Endothelial cell of umbilical vein (primary cell): ENCODE results near the gene WRNIP1. TPM values are rescaled to one million over a fixed set of nuclear protein-coding genes. Genes with fewer than 3 reads are reported as not detected.

Experiments used
- BruUV-seq: library from RNA; stranded (reverse); fragments of 400-500 nt; replicated peaks from 2 replicates; lab custom pipeline; 2021; lab: Mats Ljungman, UMichigan
- CTCF ChIA-PET: fragments of 300-600, 350-600 bp; sonication (Branson Sonifier 250); formaldehyde crosslinking; loops from one replicate; lab custom pipeline; 2021; ENCODE audit warnings: antibody characterized with exemption, inconsistent platforms; lab: Charles Lee
- POLR2A ChIA-PET: fragments of 300-600, 350-600 bp; sonication (Branson Sonifier 250); formaldehyde crosslinking; loops from one replicate; lab custom pipeline; 2021; ENCODE audit warnings: antibody characterized with exemption, inconsistent platforms; lab: Charles Lee
- DNase-seq: peaks from one replicate; pipeline ENCODE4 v3.0.0-alpha.2; 2011; ENCODE audit warnings: low read depth, low spot score
- FAIRE-seq: peaks from 2 replicates; lab custom pipeline; 2011; peaks lifted over from hg19 to GRCh38; lab: Jason Lieb, UNC
- H2AFZ ChIP-seq: 2 replicates; pipeline ENCODE4 v1.6.0; 2012; ENCODE audit warnings: low read depth, low read length, control low read depth, inconsistent platforms
- H3K27ac ChIP-seq: 2 replicates; pipeline ENCODE4 v1.5.1; 2011; ENCODE audit warnings: low read depth, mild to moderate bottlenecking, control low read depth, low read length, moderate library complexity; ENCODE audit not compliant: insufficient read depth
- H3K27me3 ChIP-seq, 2 experiments: 2 replicates each; pipeline versions ENCODE4 v1.6.0 to v1.6.1; 2011; ENCODE audit warnings: low read length in 2 of 2, mixed read lengths in 1 of 2; ENCODE audit not compliant: control insufficient read depth in 2 of 2, insufficient read depth in 2 of 2
- H3K36me3 ChIP-seq, 2 experiments: 2 replicates in 1 of 2; 3 replicates in 1 of 2; pipeline ENCODE4 v1.5.1; 2011; ENCODE audit warnings: low read length in 2 of 2, mild to moderate bottlenecking in 1 of 2, moderate library complexity in 1 of 2; ENCODE audit not compliant: control insufficient read depth in 2 of 2, insufficient read depth in 2 of 2; ENCODE audit errors: extremely low read depth in 1 of 2
- H3K4me1 ChIP-seq: 3 replicates; pipeline ENCODE4 v1.5.1; 2011; ENCODE audit warnings: mild to moderate bottlenecking, low read length; ENCODE audit not compliant: control insufficient read depth, insufficient read depth; ENCODE audit errors: extremely low read depth
- H3K4me2 ChIP-seq: 2 replicates; pipeline ENCODE4 v1.6.1; 2011; ENCODE audit warnings: low read length, control low read depth, mixed read lengths; ENCODE audit not compliant: insufficient read depth
- H3K4me3 ChIP-seq, 3 experiments: fragments of 200-600 bp in 1 of 3; sonication (generic), shearing (Covaris generic) in 1 of 3; replicated peaks in 1 of 3; 2 replicates each; pipeline ENCODE4 v1.5.1; 2011 to 2016; ENCODE audit warnings: control low read depth in 3 of 3, low read length in 3 of 3, mild to moderate bottlenecking in 2 of 3, inconsistent platforms in 1 of 3, low read depth in 1 of 3, moderate library complexity in 1 of 3; ENCODE audit not compliant: insufficient read depth in 1 of 3
- H3K79me2 ChIP-seq: 2 replicates; pipeline ENCODE4 v1.6.0; 2012; ENCODE audit warnings: low read length, inconsistent platforms; ENCODE audit not compliant: control insufficient read depth, insufficient read depth
- H3K9ac ChIP-seq: replicated peaks from 2 replicates; pipeline ENCODE3; 2011; ENCODE audit warnings: low read length, control low read depth; ENCODE audit not compliant: insufficient read depth; ENCODE audit errors: extremely low read depth
- H3K9me1 ChIP-seq: replicated peaks from 3 replicates; pipeline ENCODE4 v1.6.0; 2011; ENCODE audit warnings: mild to moderate bottlenecking, low read length; ENCODE audit not compliant: control insufficient read depth, insufficient read depth; ENCODE audit errors: extremely low read depth
- H3K9me3 ChIP-seq: replicated peaks from 2 replicates; pipeline ENCODE4 v1.5.1; 2012; ENCODE audit warnings: low read length, inconsistent platforms; ENCODE audit not compliant: control insufficient read depth, insufficient read depth
- H4K20me1 ChIP-seq: replicated peaks from 2 replicates; pipeline ENCODE3; 2011; ENCODE audit warnings: mild to moderate bottlenecking, low read length; ENCODE audit not compliant: control insufficient read depth, insufficient read depth; ENCODE audit errors: extremely low read depth
- EZH2 ChIP-seq: IDR thresholded peaks from 2 replicates; pipeline ENCODE4 v1.6.1; 2012; ENCODE audit warnings: borderline replicate concordance, low read depth, mild to moderate bottlenecking, moderate library complexity, low read length, inconsistent platforms; ENCODE audit not compliant: severe bottlenecking
- FOS ChIP-seq: IDR thresholded peaks from 2 replicates; pipeline ENCODE4 v1.6.1; 2011; ENCODE audit warnings: mild to moderate bottlenecking, low read length, moderate library complexity, borderline replicate concordance; ENCODE audit not compliant: insufficient read depth
- GATA2 ChIP-seq: IDR thresholded peaks from 2 replicates; pipeline ENCODE4 v1.7.0; 2011; ENCODE audit warnings: low read depth, mild to moderate bottlenecking, moderate library complexity, mixed read lengths, low read length; ENCODE audit not compliant: insufficient read length, insufficient read depth
- JUN ChIP-seq: IDR thresholded peaks from 2 replicates; pipeline ENCODE4 v1.6.1; 2011; ENCODE audit warnings: borderline replicate concordance, low read depth; ENCODE audit not compliant: insufficient read length, insufficient read depth
- MYC ChIP-seq: IDR thresholded peaks from one replicate; pipeline ENCODE4 v1.6.1; 2011; ENCODE audit warnings: mild to moderate bottlenecking, low read depth, low read length
- POLR2A ChIP-seq: IDR thresholded peaks from 2 replicates; pipeline ENCODE4 v1.6.1; 2012; ENCODE audit warnings: low read depth, mild to moderate bottlenecking, control low read depth, low read length
- POLR2AphosphoS5 ChIP-seq: IDR thresholded peaks from 2 replicates; pipeline ENCODE4 v1.6.1; 2012; ENCODE audit warnings: low read depth, mild to moderate bottlenecking, control low read depth, low read length, moderate library complexity; ENCODE audit not compliant: insufficient read depth
- dilution Hi-C: fragments of 300-500 bp; cut with MboI; formaldehyde crosslinking; loops from one replicate; pipeline ENCODE4 v1.15.0; 2019; ENCODE audit warnings: low sequenced_read_pairs; ENCODE audit not compliant: extremely low pct_ligation_motif_present
- intact Hi-C: fragments of 100-400 bp; cut with micrococcal nuclease; formaldehyde crosslinking; loops from one replicate; pipeline ENCODE4 v1.10.0; 2022
- polyA plus RNA-seq, 4 experiments: library from polyadenylated mRNA; depleted of rRNA in 3 of 4; stranded (reverse) in 3 of 4; unstranded in 1 of 4; fragments of >200 nt; gene quantifications; 2 replicates each; pipeline versions ENCODE4 v1.2.1 to v1.2.3, GENCODE V29; 2011 to 2012; ENCODE audit warnings: missing spikeins in 1 of 4
- total RNA-seq: library from RNA; stranded (reverse); gene quantifications from 2 replicates; pipeline ENCODE4 v1.2.3, GENCODE V29; 2021
- TF ChIP-seq, protein P1 (sequence below), 2 donors: IDR thresholded peaks; 1 replicate in 1 of 2; 2 replicates in 1 of 2; pipeline ENCODE4 v1.5.1; 2011; ENCODE audit warnings: low read length in 2 of 2, mild to moderate bottlenecking in 2 of 2, moderate library complexity in 2 of 2, control low read depth in 1 of 2, inconsistent platforms in 1 of 2, low read depth in 1 of 2; ENCODE audit not compliant: insufficient read depth in 1 of 2; ENCODE audit errors: extremely low read depth in 1 of 2
- TF ChIP-seq, protein P2 (sequence below): IDR thresholded peaks from 2 replicates; pipeline ENCODE4 v1.6.1; 2011; ENCODE audit not compliant: insufficient read depth, insufficient read length

WRNIP1 gene
- total and polyA plus RNA-seq, 2 donors (not counting 3 experiments of a cell fraction or from before 2014, with no cell fraction given) = 50.1 to 68.9 TPM

DNA sequence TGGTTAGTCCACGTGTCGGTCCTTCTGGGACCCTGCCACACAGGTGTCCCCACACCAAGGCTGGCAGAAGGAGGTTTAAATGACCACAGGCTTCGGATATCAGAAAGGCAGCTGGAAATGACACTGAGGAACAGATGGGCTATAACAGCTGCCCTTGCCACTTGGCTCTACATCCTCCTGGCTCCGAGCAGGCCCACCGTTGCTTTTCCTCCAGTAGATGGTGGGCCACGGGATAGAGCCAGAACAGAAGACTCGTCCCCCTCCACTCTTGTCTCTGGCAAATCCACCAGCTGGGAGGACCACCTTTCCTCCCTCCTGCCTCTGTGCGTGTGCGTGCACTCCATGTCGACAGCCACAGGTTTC is 17.6 kb downstream of the WRNIP1 start:
- intact Hi-C loops = loop anchor here (1.0 kb wide), 1 partner anchor 16 kb away; no protein-coding TSS in a partner anchor
- H3K4me2 ChIP-seq = no peak overlapping the region
- peaks cover 23% of the 10 kb centered on the region for H3K4me1 ChIP-seq
- no peak overlapping the region for H2AFZ ChIP-seq
- CTCF ChIA-PET = interaction anchor here (0.5 to 2.8 kb wide), 11 partner anchors 8 to 506 kb away, joined by 3 to 54 read pairs (median 5); partner anchors contain the start of genes SERPINB1 and WRNIP1
- POLR2A ChIA-PET = interaction anchor here (1.8 to 2.5 kb wide), 2 partner anchors 14 to 18 kb away, joined by 8 to 12 read pairs; partner anchors contain the start of gene WRNIP1
- peak overlapping the region; percentile 8 for H3K27ac ChIP-seq
- no peaks in the 10 kb centered on the region for H4K20me1 ChIP-seq
- DNase-seq = no peak
- H3K79me2 ChIP-seq = peaks cover 38% of the 10 kb centered on the region
- dilution Hi-C loops = no loop called here
- BruUV-seq = no TSS peak
- H3K36me3 ChIP-seq = peaks cover 0 to 24% of the 10 kb centered on the region in 2 experiments
- no peak for FAIRE-seq
- no peak for TF ChIP-seq POLR2AphosphoS5
- no peak for TF ChIP-seq JUN
- no peak for TF ChIP-seq GATA2
- no peak for TF ChIP-seq MYC
- TF ChIP-seq EZH2 = no peak
- TF ChIP-seq, protein P1, sequence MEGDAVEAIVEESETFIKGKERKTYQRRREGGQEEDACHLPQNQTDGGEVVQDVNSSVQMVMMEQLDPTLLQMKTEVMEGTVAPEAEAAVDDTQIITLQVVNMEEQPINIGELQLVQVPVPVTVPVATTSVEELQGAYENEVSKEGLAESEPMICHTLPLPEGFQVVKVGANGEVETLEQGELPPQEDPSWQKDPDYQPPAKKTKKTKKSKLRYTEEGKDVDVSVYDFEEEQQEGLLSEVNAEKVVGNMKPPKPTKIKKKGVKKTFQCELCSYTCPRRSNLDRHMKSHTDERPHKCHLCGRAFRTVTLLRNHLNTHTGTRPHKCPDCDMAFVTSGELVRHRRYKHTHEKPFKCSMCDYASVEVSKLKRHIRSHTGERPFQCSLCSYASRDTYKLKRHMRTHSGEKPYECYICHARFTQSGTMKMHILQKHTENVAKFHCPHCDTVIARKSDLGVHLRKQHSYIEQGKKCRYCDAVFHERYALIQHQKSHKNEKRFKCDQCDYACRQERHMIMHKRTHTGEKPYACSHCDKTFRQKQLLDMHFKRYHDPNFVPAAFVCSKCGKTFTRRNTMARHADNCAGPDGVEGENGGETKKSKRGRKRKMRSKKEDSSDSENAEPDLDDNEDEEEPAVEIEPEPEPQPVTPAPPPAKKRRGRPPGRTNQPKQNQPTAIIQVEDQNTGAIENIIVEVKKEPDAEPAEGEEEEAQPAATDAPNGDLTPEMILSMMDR (IDR thresholded peaks at IDR 0.05; ENCODE audit: extremely low read depth in 1 of 2, insufficient read depth in 1 of 2, low read depth in 1 of 2, low read length in 2 of 2) = no peak
- no peak for TF ChIP-seq POLR2A
- TF ChIP-seq, protein P2, sequence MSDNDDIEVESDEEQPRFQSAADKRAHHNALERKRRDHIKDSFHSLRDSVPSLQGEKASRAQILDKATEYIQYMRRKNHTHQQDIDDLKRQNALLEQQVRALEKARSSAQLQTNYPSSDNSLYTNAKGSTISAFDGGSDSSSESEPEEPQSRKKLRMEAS = no peak
- TF ChIP-seq FOS = no peak
- H3K27me3 ChIP-seq = no peaks in the 10 kb centered on the region
- no peaks in the 10 kb centered on the region for H3K9me1 ChIP-seq
- no peak overlapping the region for H3K4me3 ChIP-seq
- H3K9ac ChIP-seq = no peak overlapping the region
- H3K9me3 ChIP-seq = no peaks in the 10 kb centered on the region
